KMS-11 (cell line): ENCODE results near the gene ESD.

Experiments used
- H2AFZ ChIP-seq: fragments of 200-600 bp; sonication (generic); 2 replicates; pipeline ENCODE4 v1.6.1; 2016; ENCODE audit warnings: antibody characterized with exemption, mixed run types, low read depth
- H3K27ac ChIP-seq: fragments of 200-600 bp; sonication (generic); 2 replicates; pipeline ENCODE4 v1.6.1; 2016; ENCODE audit warnings: mild to moderate bottlenecking, mixed run types
- H3K27me3 ChIP-seq: fragments of 200-600 bp; sonication (generic); 2 replicates; pipeline ENCODE4 v1.6.1; 2017; ENCODE audit warnings: mild to moderate bottlenecking, low read depth, mixed run types, moderate library complexity; ENCODE audit not compliant: insufficient read depth
- H3K36me3 ChIP-seq: fragments of 200-600 bp; sonication (generic); 2 replicates; pipeline ENCODE4 v1.6.1; 2017; ENCODE audit warnings: mild to moderate bottlenecking, mixed run types; ENCODE audit not compliant: insufficient read depth
- H3K4me1 ChIP-seq: fragments of 200-600 bp; sonication (generic); 2 replicates; pipeline ENCODE4 v1.6.1; 2016; ENCODE audit warnings: mild to moderate bottlenecking, low read depth, mixed run types; ENCODE audit not compliant: poor library complexity, severe bottlenecking
- H3K4me2 ChIP-seq: fragments of 200-600 bp; sonication (generic); 2 replicates; pipeline ENCODE4 v1.7.0; 2016; ENCODE audit warnings: mild to moderate bottlenecking, mixed run types
- H3K4me3 ChIP-seq: fragments of 200-600 bp; sonication (generic); IDR thresholded peaks from 2 replicates; pipeline ENCODE4 v1.6.1; 2017; ENCODE audit warnings: low read depth, low read length, mixed read lengths; ENCODE audit not compliant: insufficient read depth
- H3K79me2 ChIP-seq: fragments of 200-600 bp; sonication (generic); 2 replicates; pipeline ENCODE4 v1.6.1; 2016; ENCODE audit warnings: low read depth, mixed run types; ENCODE audit not compliant: insufficient read depth
- H3K9ac ChIP-seq: fragments of 200-600 bp; sonication (generic); 2 replicates; pipeline ENCODE4 v1.6.1; 2016; ENCODE audit warnings: mild to moderate bottlenecking, mixed run types
- H4K20me1 ChIP-seq: fragments of 200-600 bp; sonication (generic); 2 replicates; pipeline ENCODE4 v1.6.1; 2016; ENCODE audit warnings: mild to moderate bottlenecking, mixed run types; ENCODE audit not compliant: insufficient read depth
- CTCF ChIP-seq: fragments of 200-600 bp; sonication (generic); conservative IDR thresholded peaks from 2 replicates; pipeline ENCODE4 v1.6.1; 2017; ENCODE audit warnings: low read depth, mild to moderate bottlenecking, antibody characterized with exemption, low read length, moderate library complexity, mixed read lengths

The ESD gene

GRCh38 chr13:46796515-46797474 is at the start of gene ESD:
TSS of gene ESD (minus strand) at chr13:46797161. CDS start at chr13:46791413, 5,748 bp downstream.
- no peak within 1 kb of the TSS for H3K4me3 ChIP-seq
- peak within 1 kb of the TSS; percentile 68 for H3K27ac ChIP-seq
- H3K79me2 ChIP-seq = peaks cover 4% of the 10 kb centered on the region; the same call in 1 of the 2 replicates
- H4K20me1 ChIP-seq = no peaks in the 10 kb centered on the region
- H3K9ac ChIP-seq = peak within 1 kb of the TSS; percentile 88
- H3K4me1 ChIP-seq = no peaks in the 10 kb centered on the region
- no peaks in the 10 kb centered on the region for H3K27me3 ChIP-seq
- H3K4me2 ChIP-seq = peak within 1 kb of the TSS; percentile 29
- peak within 1 kb of the TSS; percentile 88 for H2AFZ ChIP-seq
- H3K36me3 ChIP-seq = no peaks in the 10 kb centered on the region
- no peak for TF ChIP-seq CTCF

DNA sequence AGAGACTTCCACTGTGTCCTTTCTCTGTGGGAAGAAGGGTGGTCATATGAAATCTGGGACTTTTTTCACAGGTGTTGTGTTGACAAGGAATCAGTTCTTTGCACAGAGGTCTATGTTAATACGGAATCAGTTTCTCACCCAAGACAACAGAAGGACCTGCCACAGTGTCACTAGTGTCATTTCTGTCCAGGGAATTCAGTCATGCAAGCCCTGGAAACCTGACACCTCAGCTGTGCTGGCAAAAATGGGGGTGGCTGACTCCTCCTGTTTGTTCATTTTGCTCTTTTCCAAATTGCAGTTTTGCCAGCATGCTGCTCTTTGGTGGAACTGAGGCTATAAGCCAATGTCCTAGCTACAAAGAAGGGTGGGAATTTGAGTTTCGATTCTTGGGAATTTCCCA is 49.8 kb upstream of the ESD start:
- Histone ChIP-seq H3K4me1 (no peaks in the 10 kb centered on the region), H3K27me3 (no peaks in the 10 kb centered on the region), H4K20me1 (no peaks in the 10 kb centered on the region), H2AFZ (no peak overlapping the region), H3K4me3 (no peak overlapping the region), H3K79me2 (no peaks in the 10 kb centered on the region), H3K27ac (no peak overlapping the region), H3K4me2 (no peak overlapping the region), H3K9ac (no peak overlapping the region), H3K36me3 (no peaks in the 10 kb centered on the region)
- no peak for TF ChIP-seq CTCF

DNA sequence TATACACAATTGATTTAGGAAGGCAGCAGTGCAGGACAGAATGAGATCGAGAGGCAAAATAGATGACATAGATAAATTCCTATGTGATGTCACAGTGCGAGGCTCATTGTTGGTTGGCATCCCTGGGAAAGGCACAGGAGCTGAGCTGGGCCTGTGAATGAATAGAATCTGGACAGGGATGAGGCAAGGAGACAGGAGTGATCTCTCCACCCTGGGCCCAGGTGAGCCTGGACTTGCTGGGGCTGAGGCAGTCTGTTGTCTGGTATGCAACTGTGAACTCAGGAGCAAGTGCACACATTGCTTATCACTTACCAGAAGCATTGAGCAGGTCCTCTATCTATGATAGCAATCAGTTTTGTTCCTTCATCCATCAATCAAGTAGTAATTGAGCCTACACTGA is 48.2 kb upstream of the ESD start:
- Histone ChIP-seq H3K27ac (no peak overlapping the region), H4K20me1 (no peaks in the 10 kb centered on the region), H3K79me2 (no peaks in the 10 kb centered on the region), H3K4me2 (no peak overlapping the region), H3K4me3 (no peak overlapping the region), H3K27me3 (no peaks in the 10 kb centered on the region), H3K36me3 (no peaks in the 10 kb centered on the region), H3K9ac (no peak overlapping the region), H3K4me1 (no peaks in the 10 kb centered on the region), H2AFZ (no peak overlapping the region)
- TF ChIP-seq CTCF = no peak

GRCh38 chr13:46844431-46844830 is 47.5 kb upstream of the ESD start:
- Histone ChIP-seq H2AFZ (no peak overlapping the region), H3K27ac (no peak overlapping the region), H3K9ac (no peak overlapping the region)

More at GRCh38 chr13:46844431-46844830, 47.5 kb upstream of the ESD start:
- Histone ChIP-seq H3K27me3 (no peaks in the 10 kb centered on the region), H3K79me2 (no peaks in the 10 kb centered on the region), H3K4me1 (peaks cover 5% of the 10 kb centered on the region), H3K4me2 (no peak overlapping the region), H4K20me1 (no peaks in the 10 kb centered on the region), H3K36me3 (no peaks in the 10 kb centered on the region), H3K4me3 (no peak overlapping the region)
- TF ChIP-seq CTCF = no peak
